Measurements from ENCODE around the gene SHMT2. TPM values are rescaled to one million over a fixed set of nuclear protein-coding genes. Genes with fewer than 3 reads are reported as not detected.

Gene SHMT2
- total and polyA plus RNA-seq, 9 of the 15 experiments (the other 6 are each of a cell fraction or from before 2014, with no cell fraction given) = 46.1 to 319 (median 115) TPM

GRCh38 chr12:57242691-57243454 is 13.4 kb downstream of the SHMT2 start (continued):
- peak; percentile 44 for TF ChIP-seq TFAP4 (CRISPR knock-in tag; IDR thresholded peaks at IDR 0.05; ENCODE audit: borderline replicate concordance)
- 0 out of 2 replicates have a peak, but pooled peaks have one; percentile 24 for TF ChIP-seq EGR1 (conservative IDR thresholded peaks at IDR 0.05)
- no peak for TF ChIP-seq ZBTB17 (CRISPR knock-in tag; IDR thresholded peaks at IDR 0.05)
- TF ChIP-seq ZNF140 (CRISPR knock-in tag; IDR thresholded peaks at IDR 0.05) = no peak
- peak; percentile 77 for TF ChIP-seq CREBBP (IDR thresholded peaks at IDR 0.05; ENCODE audit: low read depth, low read length)
- TF ChIP-seq GTF2E2 (tag; IDR thresholded peaks at IDR 0.05) = no peak
- no peak for TF ChIP-seq ZC3H11A (IDR thresholded peaks at IDR 0.05; ENCODE audit: low read depth, low read length)
- no peak for TF ChIP-seq MIER1 (IDR thresholded peaks at IDR 0.05; ENCODE audit: low read depth)
- TF ChIP-seq RFX1 (IDR thresholded peaks at IDR 0.05) = peak; percentile 87
- no peak for TF ChIP-seq FOXP4 (CRISPR knock-in tag; IDR thresholded peaks at IDR 0.05; ENCODE audit: borderline replicate concordance)
- TF ChIP-seq ZBTB40 (IDR thresholded peaks at IDR 0.05) = peak; percentile 8; the same call in 1 of the 2 replicates
- no peak for TF ChIP-seq ZBTB40 (CRISPR knock-in tag; IDR thresholded peaks at IDR 0.05)
- TF ChIP-seq EZH2 (IDR thresholded peaks at IDR 0.05; ENCODE audit: borderline replicate concordance, low read depth, low read length) = no peak
- no peak for TF ChIP-seq NUFIP1 (IDR thresholded peaks at IDR 0.05; ENCODE audit: partially characterized antibody)

All from K562 (cell line).